Choroid plexus epithelial cell (primary cell): ENCODE results near the gene POLN.

Source experiments
- DNase-seq: peaks from one replicate; pipeline ENCODE4 v3.0.0-alpha.2; 2010; ENCODE audit warnings: low read depth
- H3K4me3 ChIP-seq: 2 replicates; pipeline ENCODE4 v1.5.1; 2011; ENCODE audit warnings: low read depth, mild to moderate bottlenecking, control low read depth, low read length, moderate library complexity
- CTCF ChIP-seq: conservative IDR thresholded peaks from 2 replicates; pipeline ENCODE4 v1.5.1; 2011; ENCODE audit warnings: low read depth, mild to moderate bottlenecking, control low read depth, inconsistent platforms, low read length, moderate library complexity

Gene POLN

GRCh38 chr4:2258091-2259035 lies 16.4 kb upstream of the POLN start:
- no peak overlapping the region for H3K4me3 ChIP-seq
- no peak for TF ChIP-seq CTCF
- DNase-seq: no peak

- TF ChIP-seq CTCF: no peak
- DNase-seq: no peak
- no peak overlapping the region for H3K4me3 ChIP-seq
Measured at GRCh38 chr4:2257361-2258081, 15.6 kb upstream of the POLN start.

GRCh38 chr4:2256781-2257191 lies 14.9 kb upstream of the POLN start:
- peak overlapping the region; percentile 10 for H3K4me3 ChIP-seq
- TF ChIP-seq CTCF: no peak
- DNase-seq: peak; percentile 37

- no peak for TF ChIP-seq CTCF
- H3K4me3 ChIP-seq: no peak overlapping the region
- DNase-seq: no peak
Measured at GRCh38 chr4:2256156-2256731, 14.3 kb upstream of the POLN start.

GRCh38 chr4:2255501-2256155 lies 13.7 kb upstream of the POLN start:
- no peak overlapping the region for H3K4me3 ChIP-seq
- TF ChIP-seq CTCF: peak; percentile 21
- DNase-seq: peak; percentile 55

- no peak for TF ChIP-seq CTCF
- DNase-seq: no peak
- no peak overlapping the region for H3K4me3 ChIP-seq
Measured at GRCh38 chr4:2254665-2255500, 13.0 kb upstream of the POLN start.
